ENCODE measurements around the gene SLC22A14. TPM values are rescaled to one million over a fixed set of nuclear protein-coding genes. Genes with fewer than 3 reads are reported as not detected.

Gene SLC22A14
- total and polyA plus RNA-seq, 9 of the 15 experiments (the other 6 are each of a cell fraction or from before 2014, with no cell fraction given): 0.03 to 0.07 TPM; not detected in 7

DNA sequence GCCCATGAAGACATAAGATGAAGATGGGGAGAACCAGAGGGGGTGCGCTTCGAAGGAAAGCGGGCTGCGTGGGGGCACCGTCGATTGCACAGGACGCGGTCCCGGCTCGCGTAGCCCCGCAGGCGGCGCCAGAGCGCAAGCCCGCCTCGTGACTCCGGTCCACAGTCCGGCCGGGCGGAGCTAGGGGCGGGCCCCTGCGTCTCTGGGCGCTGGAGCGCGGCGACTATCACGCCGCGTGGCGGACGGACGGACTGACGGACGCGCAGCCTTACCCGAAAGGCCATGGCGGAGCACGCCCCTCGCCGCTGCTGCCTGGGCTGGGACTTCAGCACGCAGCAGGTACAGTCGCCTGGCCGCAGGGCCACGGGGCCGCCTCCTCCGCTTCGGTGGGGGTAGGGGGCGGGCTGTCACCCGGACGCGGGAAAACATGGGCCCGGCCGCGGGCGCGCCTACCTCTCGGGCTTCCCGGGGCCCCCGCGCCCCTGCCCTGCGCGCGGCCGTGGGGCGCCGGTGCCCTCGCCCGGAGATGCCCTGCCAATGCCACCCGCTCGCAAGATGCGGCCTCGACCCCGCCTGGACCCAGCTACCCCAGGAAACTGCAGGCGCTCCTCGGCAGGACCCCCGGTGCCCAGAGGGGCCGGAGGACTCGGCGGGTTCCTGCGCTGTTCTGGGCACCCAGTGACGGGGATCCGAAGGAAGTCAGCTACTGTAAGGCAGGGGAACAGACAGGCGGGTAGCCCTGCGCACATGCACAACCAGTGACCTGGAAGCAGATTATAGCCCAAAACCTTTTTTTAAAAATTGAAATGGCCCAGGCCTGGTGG, 64.7 kb downstream of the SLC22A14 start, which contains the start of gene XYLB (continued):
- TF ChIP-seq, protein P1, sequence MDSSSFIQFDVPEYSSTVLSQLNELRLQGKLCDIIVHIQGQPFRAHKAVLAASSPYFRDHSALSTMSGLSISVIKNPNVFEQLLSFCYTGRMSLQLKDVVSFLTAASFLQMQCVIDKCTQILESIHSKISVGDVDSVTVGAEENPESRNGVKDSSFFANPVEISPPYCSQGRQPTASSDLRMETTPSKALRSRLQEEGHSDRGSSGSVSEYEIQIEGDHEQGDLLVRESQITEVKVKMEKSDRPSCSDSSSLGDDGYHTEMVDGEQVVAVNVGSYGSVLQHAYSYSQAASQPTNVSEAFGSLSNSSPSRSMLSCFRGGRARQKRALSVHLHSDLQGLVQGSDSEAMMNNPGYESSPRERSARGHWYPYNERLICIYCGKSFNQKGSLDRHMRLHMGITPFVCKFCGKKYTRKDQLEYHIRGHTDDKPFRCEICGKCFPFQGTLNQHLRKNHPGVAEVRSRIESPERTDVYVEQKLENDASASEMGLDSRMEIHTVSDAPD (CRISPR knock-in tag; IDR thresholded peaks at IDR 0.05): no peak
- no peak for TF ChIP-seq ZC3H11A (IDR thresholded peaks at IDR 0.05; ENCODE audit: low read depth, low read length)
- TF ChIP-seq ZNF24 (IDR thresholded peaks at IDR 0.05): peak; percentile 75; the same call in 1 of the 2 replicates
- TF ChIP-seq, protein P2, sequence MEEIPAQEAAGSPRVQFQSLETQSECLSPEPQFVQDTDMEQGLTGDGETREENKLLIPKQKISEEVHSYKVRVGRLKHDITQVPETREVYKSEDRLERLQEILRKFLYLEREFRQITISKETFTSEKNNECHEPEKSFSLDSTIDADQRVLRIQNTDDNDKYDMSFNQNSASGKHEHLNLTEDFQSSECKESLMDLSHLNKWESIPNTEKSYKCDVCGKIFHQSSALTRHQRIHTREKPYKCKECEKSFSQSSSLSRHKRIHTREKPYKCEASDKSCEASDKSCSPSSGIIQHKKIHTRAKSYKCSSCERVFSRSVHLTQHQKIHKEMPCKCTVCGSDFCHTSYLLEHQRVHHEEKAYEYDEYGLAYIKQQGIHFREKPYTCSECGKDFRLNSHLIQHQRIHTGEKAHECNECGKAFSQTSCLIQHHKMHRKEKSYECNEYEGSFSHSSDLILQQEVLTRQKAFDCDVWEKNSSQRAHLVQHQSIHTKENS (CRISPR knock-in tag; IDR thresholded peaks at IDR 0.05): no peak
- peak; percentile 54; the same call in 1 of the 2 replicates for TF ChIP-seq NR4A1 (CRISPR knock-in tag; IDR thresholded peaks at IDR 0.05)
- TF ChIP-seq NR4A1 (tag; IDR thresholded peaks at IDR 0.05): peak; percentile 61; the same call in 1 of the 2 replicates
- no peak for TF ChIP-seq ARHGAP35 (IDR thresholded peaks at IDR 0.05; ENCODE audit: partially characterized antibody)
- peak; percentile 68; the same call in 1 of the 2 replicates for TF ChIP-seq ZNF165 (CRISPR knock-in tag; IDR thresholded peaks at IDR 0.05; ENCODE audit: borderline replicate concordance)
- TF ChIP-seq PCBP1 (IDR thresholded peaks at IDR 0.05; ENCODE audit: low read depth, low read length, poor library complexity, severe bottlenecking): peak; percentile 95
- TF ChIP-seq PHF21A (IDR thresholded peaks at IDR 0.05; ENCODE audit: borderline replicate concordance, low read depth): peak; percentile 66; the same call in 1 of the 2 replicates
- no peak for TF ChIP-seq ZNF668 (CRISPR knock-in tag; IDR thresholded peaks at IDR 0.05)

All from K562 (cell line).